Heart left ventricle (tissue), 16 donors: ENCODE results near the gene PI16. TPM values are rescaled to one million over a fixed set of nuclear protein-coding genes. Genes with fewer than 3 reads are reported as not detected.
A peak's percentile ranks its signal among the peaks of the same experiment; 100 is the strongest.

ENCODE experiments used
- ATAC-seq, 4 donors: fragments of 200-7000 bp; cut with Tn5 transposase; one replicate each; pipeline ENCODE4 v1.9.1; 2020 to 2022; ENCODE audit warnings: moderate library complexity in 4 of 4, mild to moderate bottlenecking in 3 of 4, moderate number of reproducible peaks in 1 of 4
- DNase-seq, 5 donors: peaks; one replicate each; pipeline ENCODE4 v3.0.0-alpha.2; 2020
- H3K27ac ChIP-seq, 12 donors: fragments of 200-600 bp; sonication (generic) in 4 of 12; one replicate each; pipeline versions ENCODE4 v1.5.0 to v1.8.0; 2016 to 2022; ENCODE audit warnings: mild to moderate bottlenecking in 2 of 12
- H3K27me3 ChIP-seq, 9 donors: fragments of 200-600 bp; sonication (generic) in 2 of 9; one replicate each; pipeline versions ENCODE4 v1.5.1 to v1.8.0; 2016 to 2022; ENCODE audit warnings: mild to moderate bottlenecking in 3 of 9
- H3K36me3 ChIP-seq, 9 donors: fragments of 200-600 bp; sonication (generic) in 2 of 9; one replicate each; pipeline versions ENCODE4 v1.5.0 to v1.8.0; 2018 to 2022; ENCODE audit warnings: mild to moderate bottlenecking in 2 of 9
- H3K4me1 ChIP-seq, 12 donors: fragments of 200-600 bp; sonication (generic) in 4 of 12; one replicate each; pipeline versions ENCODE4 v1.5.0 to v1.8.0; 2016 to 2022; ENCODE audit warnings: mild to moderate bottlenecking in 3 of 12
- H3K4me3 ChIP-seq, 12 donors: fragments of 200-600 bp; sonication (generic) in 4 of 12; one replicate each; pipeline versions ENCODE4 v1.5.0 to v1.8.0; 2017 to 2022; ENCODE audit warnings: mild to moderate bottlenecking in 9 of 12, moderate library complexity in 4 of 12
- H3K9me3 ChIP-seq, 12 donors: fragments of 200-600 bp; sonication (generic) in 4 of 12; one replicate each; pipeline versions ENCODE4 v1.5.0 to v1.8.0; 2016 to 2022; ENCODE audit warnings: mild to moderate bottlenecking in 1 of 12
- POLR2A ChIP-seq, 2 donors: fragments of 450-650 bp; IDR thresholded peaks; one replicate each; pipeline ENCODE4 v1.6.1; 2017; ENCODE audit warnings: antibody characterized with exemption in 2 of 2, mild to moderate bottlenecking in 2 of 2, moderate library complexity in 2 of 2
- WGBS, 4 donors: extraction: QIAGEN DNeasy Blood & Tissue Kit in 2 of 4; methylation state at CpG; one replicate each; pipeline versions ENCODE4 v1.1.5 to v1.1.7; 2013 to 2018; 5-methylcytosine and 5-hydroxymethylcytosine counted together
- intact Hi-C, 10 donors: fragments of 100-400 bp; cut with DNase I; formaldehyde crosslinking; loops; one replicate each; pipeline versions ENCODE4 v1.11.1 to v1.14.2; 2022
- polyA plus RNA-seq, 2 donors: library from polyadenylated mRNA; stranded (reverse); fragments of 200-250 nt; gene quantifications; one replicate each; pipeline ENCODE4 v1.2.3, GENCODE V29; 2013
- total RNA-seq, 9 donors: library from RNA; depleted of rRNA in 2 of 9; stranded (reverse); fragments of >200 nt in 2 of 9; fragmentation: NEBNext Ultra II Directional in 3 of 9; extraction: Animal tissue kit (Norgen Biotek cat#: 25700) in 3 of 9; gene quantifications; one replicate each; pipeline versions ENCODE4 v1.1.0 to v1.2.4, GENCODE V29; 2016 to 2023
- TF ChIP-seq, protein P1 (sequence below), 12 donors: fragments of 200-600 bp; sonication (generic) in 4 of 12; IDR thresholded peaks; one replicate each; pipeline versions ENCODE4 v1.5.0 to v1.8.0; 2018 to 2022; ENCODE audit warnings: antibody characterized with exemption in 12 of 12, mild to moderate bottlenecking in 5 of 12
- donor health status: ischemic (EF 13 %, LVEDD 7.1; RV severe dilation, severe dysfunction).
- donor health status: healthy with polysubstance abuse.
- donor health status: DM: no; HTN: yes; CAD: no.
- donor health status: DM: no; HTN: no; CAD: no.
- donor health status: ischemic (EF 25% LVEDD 6.9; RV normal size, moderate dysfunction).
- donor health status: ischemic (EF 25% LVEDD 5.7; RV mildly dilated, moderate dysfunction).
- donor health status: healthy.
- donor health status: DM: yes; HTN: yes; CAD: no.
- donor health status: ischemic (EF 35%, LVEDD 5.7; RV mildly dilated, moderate dysfunction).
- donor health status: nonischemic (EF 11% LVEDD 7.7; RV severe dilation, severe dysfunction).
- donor health status: DM: yes; HTN: yes; CAD: no.
- donor health status: PGD.
- donor health status: ischemic (EF 29% LVEDD 5.4; RV normal size, mild dysfunction).
- donor health status: nonischemic (EF 23%, LVEDD 6.1; RV moderate dilation, normal function).

PI16 gene
- total and polyA plus RNA-seq, 11 donors, result 5.7 to 36.2 (median 12.1) TPM

DNA sequence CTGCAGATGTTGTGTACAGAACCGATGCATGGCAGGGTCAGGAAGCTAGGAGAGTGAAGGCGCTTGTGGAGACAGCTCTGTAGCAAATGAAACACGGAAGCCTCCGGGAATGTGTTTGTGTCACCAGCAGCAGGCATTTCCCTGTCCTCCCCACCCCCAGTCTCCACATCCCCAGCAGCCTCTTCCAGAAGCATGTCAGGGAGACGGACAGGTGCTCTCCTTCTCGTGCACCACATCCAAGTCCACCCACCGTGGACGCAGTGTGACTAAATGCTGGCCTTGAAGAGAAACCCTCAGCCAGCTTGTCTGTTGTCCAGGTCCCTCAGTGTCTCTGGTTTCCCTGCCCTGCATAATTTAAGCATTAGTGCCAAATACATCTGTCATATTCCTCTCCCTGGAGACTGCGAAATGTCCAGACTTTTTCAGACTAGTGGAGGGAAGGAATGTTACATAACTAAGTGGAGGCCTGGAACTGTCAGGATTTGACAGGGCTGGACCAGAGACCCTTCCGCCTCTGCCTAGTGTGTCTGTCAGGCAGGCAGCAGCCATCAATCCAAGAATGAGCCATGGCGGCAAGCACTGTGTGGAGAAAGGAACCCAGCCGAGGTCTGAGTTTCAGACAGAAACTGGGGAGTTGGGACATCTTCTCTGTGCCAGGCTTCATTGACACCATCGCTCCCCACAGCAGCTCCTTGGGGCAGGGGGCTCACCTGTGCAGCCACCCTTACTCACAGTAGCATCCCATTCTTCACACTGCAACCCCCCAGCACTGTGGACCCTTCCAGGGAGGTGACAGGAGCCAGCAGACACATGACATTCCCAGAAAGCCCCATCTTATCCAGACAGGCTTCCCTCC, 26.6 kb upstream of the PI16 start:
- ATAC-seq (peak; percentile 53 to 74 (median 61)), DNase-seq (peak in 4 of 5 donors; percentile 41 to 70 (median 55))
- no peaks in the 10 kb centered on the region for H3K9me3 ChIP-seq
- intact Hi-C loops, result loop anchor here in 1 of 10 donors (5.0 kb wide), 1 partner anchor 39 kb away; no protein-coding TSS in a partner anchor
- 56 to 63% (median 58%) methylated on average over 10 to 13 of the region's 13 CpGs for WGBS, 4 donors
- no peaks in the 10 kb centered on the region for H3K27me3 ChIP-seq
- peaks cover 0 to 43% (median 16%) of the 10 kb centered on the region in 12 donors for H3K4me1 ChIP-seq
- no peak overlapping the region for H3K4me3 ChIP-seq
- H3K27ac ChIP-seq, result peak overlapping the region in 10 of 12 donors; percentile 0 to 81 (median 63)
- no peak for TF ChIP-seq POLR2A (IDR thresholded peaks at IDR 0.05)
- TF ChIP-seq, protein P1, sequence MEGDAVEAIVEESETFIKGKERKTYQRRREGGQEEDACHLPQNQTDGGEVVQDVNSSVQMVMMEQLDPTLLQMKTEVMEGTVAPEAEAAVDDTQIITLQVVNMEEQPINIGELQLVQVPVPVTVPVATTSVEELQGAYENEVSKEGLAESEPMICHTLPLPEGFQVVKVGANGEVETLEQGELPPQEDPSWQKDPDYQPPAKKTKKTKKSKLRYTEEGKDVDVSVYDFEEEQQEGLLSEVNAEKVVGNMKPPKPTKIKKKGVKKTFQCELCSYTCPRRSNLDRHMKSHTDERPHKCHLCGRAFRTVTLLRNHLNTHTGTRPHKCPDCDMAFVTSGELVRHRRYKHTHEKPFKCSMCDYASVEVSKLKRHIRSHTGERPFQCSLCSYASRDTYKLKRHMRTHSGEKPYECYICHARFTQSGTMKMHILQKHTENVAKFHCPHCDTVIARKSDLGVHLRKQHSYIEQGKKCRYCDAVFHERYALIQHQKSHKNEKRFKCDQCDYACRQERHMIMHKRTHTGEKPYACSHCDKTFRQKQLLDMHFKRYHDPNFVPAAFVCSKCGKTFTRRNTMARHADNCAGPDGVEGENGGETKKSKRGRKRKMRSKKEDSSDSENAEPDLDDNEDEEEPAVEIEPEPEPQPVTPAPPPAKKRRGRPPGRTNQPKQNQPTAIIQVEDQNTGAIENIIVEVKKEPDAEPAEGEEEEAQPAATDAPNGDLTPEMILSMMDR (IDR thresholded peaks at IDR 0.05), result no peak
- H3K36me3 ChIP-seq, result peaks cover 0 to 33% (median 28%) of the 10 kb centered on the region in 9 donors

DNA sequence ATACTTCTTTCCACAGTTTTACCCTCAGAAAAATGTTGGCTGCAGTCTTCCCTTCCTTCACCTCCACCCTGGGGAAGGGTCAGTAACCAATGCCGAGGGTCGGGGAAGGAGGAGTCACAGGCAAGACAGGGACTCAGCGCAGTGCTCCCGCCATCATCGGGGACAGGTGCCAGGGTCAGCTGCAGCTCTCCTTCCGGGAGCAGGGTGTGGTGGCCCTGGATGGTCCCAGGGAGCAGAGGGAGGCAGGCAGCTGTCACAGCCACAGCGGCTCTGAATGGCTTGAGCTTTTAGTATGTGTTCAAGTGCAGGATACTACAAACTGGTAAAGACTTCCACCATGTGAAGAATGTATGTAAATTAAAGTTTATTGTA, 26.0 kb upstream of the PI16 start:
- 48 to 62% (median 59%) methylated on average over 6 to 7 of the region's 7 CpGs for WGBS, 4 donors
- DNase-seq, result peak in 1 of 5 donors; percentile 41
- H3K36me3 ChIP-seq, result peaks cover 0 to 27% (median 22%) of the 10 kb centered on the region in 9 donors
- peaks cover 0 to 43% (median 16%) of the 10 kb centered on the region in 12 donors for H3K4me1 ChIP-seq
- H3K4me3 ChIP-seq, result no peak overlapping the region
- no peak for TF ChIP-seq POLR2A (IDR thresholded peaks at IDR 0.05)
- TF ChIP-seq, protein P1 (IDR thresholded peaks at IDR 0.05), result no peak
- peak; percentile 2 to 50 (median 26) for ATAC-seq
- no peaks in the 10 kb centered on the region for H3K27me3 ChIP-seq
- peak overlapping the region in 8 of 12 donors; percentile 2 to 81 (median 66) for H3K27ac ChIP-seq
- H3K9me3 ChIP-seq, result no peaks in the 10 kb centered on the region
- intact Hi-C loops, result loop anchor here in 1 of 10 donors (5.0 kb wide), 1 partner anchor 39 kb away; no protein-coding TSS in a partner anchor

DNA sequence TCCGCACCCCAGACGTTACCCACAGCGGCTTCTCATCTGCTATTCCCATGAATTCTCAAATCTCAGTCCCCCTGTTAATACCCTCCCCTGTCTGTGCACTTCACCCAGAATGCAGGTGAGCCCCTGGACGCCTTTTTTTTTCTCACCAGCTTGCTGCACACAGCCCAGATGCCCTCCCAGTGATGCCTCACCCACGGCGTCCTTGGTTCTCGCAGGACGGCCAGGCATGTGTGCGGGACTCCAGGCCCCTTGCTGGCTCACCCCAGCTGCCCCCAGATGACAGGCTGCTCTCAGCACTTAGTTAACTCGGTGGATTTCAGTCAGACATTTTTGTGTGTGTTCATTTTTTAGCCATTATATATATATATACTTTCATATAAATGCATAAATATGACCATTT, 25.4 kb upstream of the PI16 start:
- H3K27me3 ChIP-seq, result no peaks in the 10 kb centered on the region
- peak in 1 of 4 donors; percentile 23 for ATAC-seq
- DNase-seq, result no peak
- H3K27ac ChIP-seq, result peak overlapping the region in 5 of 12 donors; percentile 24 to 81 (median 63)
- no peaks in the 10 kb centered on the region for H3K9me3 ChIP-seq
- H3K4me3 ChIP-seq, result no peak overlapping the region
- TF ChIP-seq POLR2A (IDR thresholded peaks at IDR 0.05), result no peak
- TF ChIP-seq, protein P1 (IDR thresholded peaks at IDR 0.05), result no peak
- WGBS, 4 donors, result 66 to 73% (median 69%) methylated on average over 10 of the region's 10 CpGs
- intact Hi-C loops, result loop anchor here in 1 of 10 donors (5.0 kb wide), 1 partner anchor 38 kb away; no protein-coding TSS in a partner anchor
- H3K4me1 ChIP-seq, result peaks cover 0 to 43% (median 16%) of the 10 kb centered on the region in 12 donors
- peaks cover 0 to 20% (median 16%) of the 10 kb centered on the region in 9 donors for H3K36me3 ChIP-seq

DNA sequence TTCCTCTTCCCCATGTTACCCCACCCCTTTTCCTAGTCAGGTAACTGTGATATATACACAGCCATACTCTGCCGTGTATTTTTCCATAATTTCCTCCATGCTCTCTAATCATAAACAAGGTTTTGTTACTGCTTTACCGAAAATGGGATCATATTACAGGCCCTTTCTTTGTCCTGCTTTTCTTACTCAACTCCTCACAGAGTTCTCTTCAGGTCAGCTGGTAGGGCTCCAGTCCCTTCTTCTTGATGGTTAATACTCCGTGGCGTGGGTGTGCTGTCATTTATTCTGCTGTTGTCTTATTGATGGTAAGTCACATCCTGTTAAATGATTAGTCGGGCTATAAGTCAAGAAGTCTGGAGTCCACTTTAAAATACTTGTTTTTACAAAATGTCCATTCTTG, 24.9 kb upstream of the PI16 start:
- ATAC-seq (peak in 1 of 4 donors; percentile 28), DNase-seq (no peak)
- Histone ChIP-seq H3K4me3 (no peak overlapping the region), H3K9me3 (no peaks in the 10 kb centered on the region), H3K27ac (peak overlapping the region in 4 of 12 donors; percentile 19 to 70 (median 56)), H3K36me3 (peaks cover 0 to 16% (median 12%) of the 10 kb centered on the region in 9 donors), H3K4me1 (peaks cover 0 to 43% (median 16%) of the 10 kb centered on the region in 12 donors), H3K27me3 (no peaks in the 10 kb centered on the region)
- intact Hi-C loops, result loop anchor here in 1 of 10 donors (5.0 kb wide), 1 partner anchor 38 kb away; no protein-coding TSS in a partner anchor
- TF ChIP-seq, protein P1 (IDR thresholded peaks at IDR 0.05), result no peak
- no peak for TF ChIP-seq POLR2A (IDR thresholded peaks at IDR 0.05)
- 44 to 57% (median 51%) methylated on average over 5 of the region's 5 CpGs for WGBS, 4 donors
